Measurements from ENCODE around the gene HLCS. TPM values are rescaled to one million over a fixed set of nuclear protein-coding genes. Genes with fewer than 3 reads are reported as not detected.

HLCS gene
- polyA plus RNA-seq, 1 of the 3 experiments (the other 2 are of a cell fraction) = 13.0 TPM

- H3K4me2 ChIP-seq = no peak overlapping the region
- no peaks in the 10 kb centered on the region for H3F3A ChIP-seq (replicated peaks; ENCODE audit: insufficient read depth)
- no peaks in the 10 kb centered on the region for H4K20me1 ChIP-seq (ENCODE audit: insufficient read depth)
- no peaks in the 10 kb centered on the region for H3K79me2 ChIP-seq (ENCODE audit: insufficient read depth)
- no peak overlapping the region for H2AFZ ChIP-seq (ENCODE audit: low read depth)
- H3K4me3 ChIP-seq (ENCODE audit: low read depth in 2 of 2, low read length in 1 of 2) = no peak overlapping the region
- POLR2A ChIA-PET = no interaction called here
- no peaks in the 10 kb centered on the region for H3K9me3 ChIP-seq
- WGBS (ENCODE audit: low lambda C conversion rate) = 90% methylated on average over 38 of the region's 38 CpGs
- CTCF ChIA-PET = no interaction called here
- DNase-seq = no peak
- TF ChIP-seq NRF1 (IDR thresholded peaks at IDR 0.05; ENCODE audit: low read depth, low read length) (no peak), JUND (IDR thresholded peaks at IDR 0.05) (no peak), IRF3 (IDR thresholded peaks at IDR 0.05; ENCODE audit: low read depth, low read length) (no peak)
- TF ChIP-seq, protein P1, sequence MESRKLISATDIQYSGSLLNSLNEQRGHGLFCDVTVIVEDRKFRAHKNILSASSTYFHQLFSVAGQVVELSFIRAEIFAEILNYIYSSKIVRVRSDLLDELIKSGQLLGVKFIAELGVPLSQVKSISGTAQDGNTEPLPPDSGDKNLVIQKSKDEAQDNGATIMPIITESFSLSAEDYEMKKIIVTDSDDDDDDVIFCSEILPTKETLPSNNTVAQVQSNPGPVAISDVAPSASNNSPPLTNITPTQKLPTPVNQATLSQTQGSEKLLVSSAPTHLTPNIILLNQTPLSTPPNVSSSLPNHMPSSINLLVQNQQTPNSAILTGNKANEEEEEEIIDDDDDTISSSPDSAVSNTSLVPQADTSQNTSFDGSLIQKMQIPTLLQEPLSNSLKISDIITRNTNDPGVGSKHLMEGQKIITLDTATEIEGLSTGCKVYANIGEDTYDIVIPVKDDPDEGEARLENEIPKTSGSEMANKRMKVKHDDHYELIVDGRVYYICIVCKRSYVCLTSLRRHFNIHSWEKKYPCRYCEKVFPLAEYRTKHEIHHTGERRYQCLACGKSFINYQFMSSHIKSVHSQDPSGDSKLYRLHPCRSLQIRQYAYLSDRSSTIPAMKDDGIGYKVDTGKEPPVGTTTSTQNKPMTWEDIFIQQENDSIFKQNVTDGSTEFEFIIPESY (IDR thresholded peaks at IDR 0.05; ENCODE audit: borderline replicate concordance, low read depth) = no peak
- H3K4me1 ChIP-seq (ENCODE audit: control insufficient read depth in 1 of 2, insufficient read depth in 2 of 2, low read depth in 1 of 2, low read length in 1 of 2) = peaks cover 4 to 6% of the 10 kb centered on the region in 2 experiments; a peak in 2 of 4 replicates
- no peaks in the 10 kb centered on the region for H3K27me3 ChIP-seq (ENCODE audit: insufficient read depth)
- H3K27ac ChIP-seq (ENCODE audit: low read depth in 2 of 2, low read length in 1 of 2) = no peak overlapping the region
- no peak overlapping the region for H3K9ac ChIP-seq
- H3K36me3 ChIP-seq (replicated peaks in 1 of 2; ENCODE audit: control insufficient read depth in 1 of 2, insufficient read depth in 2 of 2, low read length in 1 of 2) = no peaks in the 10 kb centered on the region
- H3K9me2 ChIP-seq = no peaks in the 10 kb centered on the region
These were observed 28.2 kb upstream of the HLCS start for GRCh38 chr21:36994501-36995158.

DNA sequence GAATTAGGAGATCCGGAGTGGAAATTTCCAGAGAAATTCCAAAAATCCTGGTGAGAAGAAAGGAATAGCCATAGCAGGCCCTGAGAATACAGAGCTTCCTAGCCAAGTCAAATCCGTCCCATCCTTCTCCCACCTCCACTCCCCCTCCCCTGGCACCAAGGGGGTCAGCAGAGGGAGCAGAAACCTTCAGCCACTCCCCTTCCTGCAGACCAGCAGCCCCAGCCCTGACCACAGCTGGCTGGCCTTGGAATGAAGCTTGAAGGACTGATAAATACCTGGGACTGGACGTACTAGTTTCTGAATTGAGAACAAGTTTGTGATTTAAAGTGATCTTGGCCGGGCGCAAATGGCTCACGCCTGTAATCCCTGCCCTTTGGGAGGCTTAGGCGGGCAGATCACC, 26.2 kb upstream of the HLCS start:
- ChIA-PET POLR2A (interaction anchor here (0.8 kb wide), 1 partner anchor 14 kb away, joined by 3 read pairs; the partner anchor contains the start of gene RIPPLY3), CTCF (interaction anchor here (1.1 to 4.4 kb wide), 4 partner anchors 16 to 571 kb away, joined by 3 to 26 read pairs (median 5); no protein-coding TSS in a partner anchor)
- H3K4me3 ChIP-seq (ENCODE audit: low read depth in 2 of 2, low read length in 1 of 2) = no peak overlapping the region
- H3K79me2 ChIP-seq (ENCODE audit: insufficient read depth) = no peaks in the 10 kb centered on the region
- H3K4me2 ChIP-seq = no peak overlapping the region
- no peaks in the 10 kb centered on the region for H3F3A ChIP-seq (replicated peaks; ENCODE audit: insufficient read depth)
- no peaks in the 10 kb centered on the region for H3K9me2 ChIP-seq
- no peak overlapping the region for H2AFZ ChIP-seq (ENCODE audit: low read depth)
- H3K27me3 ChIP-seq (ENCODE audit: insufficient read depth) = no peaks in the 10 kb centered on the region
- DNase-seq = no peak
- H3K27ac ChIP-seq (ENCODE audit: low read depth in 2 of 2, low read length in 1 of 2) = no peak overlapping the region
- H3K36me3 ChIP-seq (replicated peaks in 1 of 2; ENCODE audit: control insufficient read depth in 1 of 2, insufficient read depth in 2 of 2, low read length in 1 of 2) = no peaks in the 10 kb centered on the region
- no peaks in the 10 kb centered on the region for H3K9me3 ChIP-seq
- H3K9ac ChIP-seq = no peak overlapping the region
- WGBS (ENCODE audit: low lambda C conversion rate) = 80% methylated on average over 7 of the region's 7 CpGs
- no peaks in the 10 kb centered on the region for H4K20me1 ChIP-seq (ENCODE audit: insufficient read depth)
- peaks cover 4 to 14% of the 10 kb centered on the region in 2 experiments; a peak in 2 of 4 replicates for H3K4me1 ChIP-seq (ENCODE audit: control insufficient read depth in 1 of 2, insufficient read depth in 2 of 2, low read depth in 1 of 2, low read length in 1 of 2)
- no peak for TF ChIP-seq FOXM1 (IDR thresholded peaks at IDR 0.05; ENCODE audit: low read depth)
